ENCODE data around the gene GRIP2.
A peak's percentile ranks its signal among the peaks of the same experiment; 100 is the strongest.

Gene GRIP2

DNA sequence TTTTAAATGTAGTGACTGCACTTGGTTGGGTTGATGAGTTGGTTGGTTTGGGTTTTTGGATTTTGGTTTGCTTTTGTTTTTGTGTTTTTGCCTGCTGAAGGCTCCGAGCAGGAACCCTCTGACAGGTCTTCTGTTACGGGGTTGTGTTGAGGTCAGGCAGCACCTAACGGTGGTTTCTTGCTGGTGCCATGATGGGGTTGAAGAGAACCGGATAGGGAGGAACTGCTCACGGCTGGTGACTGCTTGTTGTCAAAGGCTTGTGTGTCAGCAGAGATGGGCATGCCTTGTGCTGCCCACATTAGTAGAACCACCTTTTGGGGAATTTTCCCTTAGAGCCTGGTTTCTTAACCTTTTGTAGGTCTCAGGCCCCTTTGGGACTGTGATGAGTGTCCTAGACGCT lies 95.8 kb downstream of the GRIP2 start:
- H3K4me1 ChIP-seq (ENCODE audit: control insufficient read depth, insufficient read depth, low read depth, low read length), result peaks cover 29% of the 10 kb centered on the region
- no peak overlapping the region for H4K8ac ChIP-seq (ENCODE audit: low read length)
- H3K9ac ChIP-seq (ENCODE audit: low read length), result no peak overlapping the region
- no peak overlapping the region for H4K91ac ChIP-seq (ENCODE audit: low read length)
- peaks cover 48 to 73% of the 10 kb centered on the region in 2 experiments for H3K36me3 ChIP-seq (ENCODE audit: control insufficient read depth in 1 of 2, insufficient read depth in 2 of 2, low read depth in 1 of 2, low read length in 2 of 2)
- H2BK12ac ChIP-seq (ENCODE audit: low read length in 2 of 2), result no peak overlapping the region
- no peak overlapping the region for H3K27ac ChIP-seq (ENCODE audit: low read length, poor library complexity, severe bottlenecking)
- H2BK120ac ChIP-seq (ENCODE audit: low read depth, low read length), result no peak overlapping the region
- no peak overlapping the region for H3K4me2 ChIP-seq (ENCODE audit: low read length, poor library complexity, severe bottlenecking)
- WGBS, result 97% methylated on average over 6 of the region's 6 CpGs
- H2AFZ ChIP-seq (ENCODE audit: low read depth, low read length), result no peak overlapping the region
- DNase-seq, result no peak
- H3K4me3 ChIP-seq (ENCODE audit: insufficient read depth in 1 of 2, low read depth in 1 of 2, low read length in 2 of 2), result no peak overlapping the region
- no peak overlapping the region for H3K4ac ChIP-seq (ENCODE audit: low read depth in 1 of 2, low read length in 2 of 2)
- no peak overlapping the region for H2AK5ac ChIP-seq (ENCODE audit: low read length, severe bottlenecking)
- H2BK15ac ChIP-seq (ENCODE audit: low read depth, poor library complexity, severe bottlenecking), result no peak overlapping the region
- H3K23ac ChIP-seq (ENCODE audit: low read length in 2 of 2), result no peak overlapping the region
- no peak overlapping the region for H3K18ac ChIP-seq (ENCODE audit: low read depth in 1 of 2, low read length in 2 of 2)
- peaks cover 44% of the 10 kb centered on the region for H3K79me1 ChIP-seq (replicated peaks; ENCODE audit: low read length, poor library complexity, severe bottlenecking)
- no peaks in the 10 kb centered on the region for H3K27me3 ChIP-seq (ENCODE audit: control insufficient read depth in 1 of 2, insufficient read depth in 1 of 2, low read length in 2 of 2)
- H3K14ac ChIP-seq (ENCODE audit: low read length in 2 of 2), result no peak overlapping the region
- H2BK5ac ChIP-seq (ENCODE audit: low read depth, low read length, poor library complexity, severe bottlenecking), result no peak overlapping the region
- peaks cover 5% of the 10 kb centered on the region for H3K9me3 ChIP-seq (ENCODE audit: control insufficient read depth, low read length)

DNA sequence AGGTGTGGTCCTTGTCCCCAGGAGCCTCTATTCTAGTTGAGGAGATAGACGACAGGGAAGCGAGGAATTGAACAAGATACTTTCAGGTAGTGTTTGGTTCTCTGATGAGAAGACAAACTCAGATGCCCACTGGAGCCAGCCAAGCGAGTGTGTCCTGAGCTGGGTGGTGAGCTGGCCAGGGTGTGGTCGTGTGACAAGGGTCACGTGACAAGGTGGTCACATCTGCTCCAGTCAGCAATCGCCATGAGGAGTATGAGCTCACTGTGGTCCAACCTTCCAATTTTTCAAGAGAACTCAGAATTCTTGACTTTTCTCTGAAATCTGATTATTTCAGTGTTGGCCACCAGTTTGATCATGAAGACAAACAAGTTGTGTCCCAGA lies 98.2 kb downstream of the GRIP2 start:
- Histone ChIP-seq H3K9ac (ENCODE audit: low read length) (no peak overlapping the region), H2BK12ac (ENCODE audit: low read length in 2 of 2) (no peak overlapping the region), H3K4me1 (ENCODE audit: control insufficient read depth, insufficient read depth, low read depth, low read length) (peaks cover 40% of the 10 kb centered on the region), H3K14ac (ENCODE audit: low read length in 2 of 2) (peak overlapping the region in 1 of 2 experiments; percentile 76), H3K79me1 (replicated peaks; ENCODE audit: low read length, poor library complexity, severe bottlenecking) (peaks cover 33% of the 10 kb centered on the region), H3K4me2 (ENCODE audit: low read length, poor library complexity, severe bottlenecking) (no peak overlapping the region), H3K36me3 (ENCODE audit: control insufficient read depth in 1 of 2, insufficient read depth in 2 of 2, low read depth in 1 of 2, low read length in 2 of 2) (peaks cover 23 to 53% of the 10 kb centered on the region in 2 experiments), H3K23ac (ENCODE audit: low read length in 2 of 2) (no peak overlapping the region), H3K4ac (ENCODE audit: low read depth in 1 of 2, low read length in 2 of 2) (no peak overlapping the region), H2BK120ac (ENCODE audit: low read depth, low read length) (no peak overlapping the region), H3K9me3 (ENCODE audit: control insufficient read depth, low read length) (no peaks in the 10 kb centered on the region), H2BK15ac (ENCODE audit: low read depth, poor library complexity, severe bottlenecking) (no peak overlapping the region), H3K18ac (ENCODE audit: low read depth in 1 of 2, low read length in 2 of 2) (peak overlapping the region; percentile 47 to 64), H2BK5ac (ENCODE audit: low read depth, low read length, poor library complexity, severe bottlenecking) (no peak overlapping the region), H3K27ac (ENCODE audit: low read length, poor library complexity, severe bottlenecking) (no peak overlapping the region), H4K8ac (ENCODE audit: low read length) (no peak overlapping the region), H2AK5ac (ENCODE audit: low read length, severe bottlenecking) (no peak overlapping the region), H4K91ac (ENCODE audit: low read length) (peak overlapping the region; percentile 76), H3K27me3 (ENCODE audit: control insufficient read depth in 1 of 2, insufficient read depth in 1 of 2, low read length in 2 of 2) (no peaks in the 10 kb centered on the region), H2AFZ (ENCODE audit: low read depth, low read length) (no peak overlapping the region), H3K4me3 (ENCODE audit: insufficient read depth in 1 of 2, low read depth in 1 of 2, low read length in 2 of 2) (no peak overlapping the region)
- no peak for DNase-seq
- 91% methylated on average over 6 of the region's 6 CpGs for WGBS

DNA sequence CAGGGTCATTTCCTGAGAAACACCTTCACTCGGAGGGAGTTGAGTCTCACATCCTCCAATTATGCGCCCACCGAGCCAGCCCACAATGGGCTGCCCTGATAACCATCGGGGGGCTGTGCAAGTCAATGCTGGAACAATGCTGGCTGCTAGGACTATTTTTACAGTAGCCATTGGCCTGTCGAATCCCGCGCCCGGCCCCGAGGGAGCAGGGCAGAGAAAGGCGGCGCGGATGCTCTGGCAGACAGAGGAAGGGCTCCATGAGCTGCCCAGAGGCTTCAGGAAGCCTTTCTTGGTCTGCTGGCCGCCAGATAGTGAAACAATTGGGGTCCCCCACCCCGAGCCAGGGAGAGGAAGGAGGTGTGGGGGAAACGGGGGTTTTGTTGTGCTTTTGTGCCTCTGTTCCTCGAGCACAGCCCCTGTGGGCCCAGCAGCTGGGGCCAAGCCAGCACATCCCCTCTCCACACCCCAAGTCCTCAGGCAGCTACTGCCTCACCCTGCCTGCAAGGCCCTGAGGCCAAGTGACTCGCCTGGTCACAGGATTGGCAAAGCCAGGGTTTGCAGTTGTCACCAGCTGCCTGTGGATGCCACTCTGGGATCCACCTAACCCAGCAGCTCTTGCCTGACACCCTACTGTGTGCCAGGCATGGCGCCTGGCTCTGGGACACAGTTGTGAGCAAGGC lies 98.8 kb downstream of the GRIP2 start:
- no peak overlapping the region for H2BK120ac ChIP-seq (ENCODE audit: low read depth, low read length)
- peak overlapping the region in 1 of 2 experiments; percentile 19 for H2BK12ac ChIP-seq (ENCODE audit: low read length in 2 of 2)
- H3K36me3 ChIP-seq (ENCODE audit: control insufficient read depth in 1 of 2, insufficient read depth in 2 of 2, low read depth in 1 of 2, low read length in 2 of 2), result peaks cover 18 to 57% of the 10 kb centered on the region in 2 experiments
- no peak overlapping the region for H3K23ac ChIP-seq (ENCODE audit: low read length in 2 of 2)
- peaks cover 37% of the 10 kb centered on the region for H3K79me1 ChIP-seq (replicated peaks; ENCODE audit: low read length, poor library complexity, severe bottlenecking)
- peak overlapping the region; percentile 68 for H2BK15ac ChIP-seq (ENCODE audit: low read depth, poor library complexity, severe bottlenecking)
- H3K14ac ChIP-seq (ENCODE audit: low read length in 2 of 2), result peak overlapping the region in 1 of 2 experiments; percentile 76
- H3K27ac ChIP-seq (ENCODE audit: low read length, poor library complexity, severe bottlenecking), result no peak overlapping the region
- no peak for DNase-seq
- H2AFZ ChIP-seq (ENCODE audit: low read depth, low read length), result no peak overlapping the region
- no peak overlapping the region for H3K9ac ChIP-seq (ENCODE audit: low read length)
- H3K4me3 ChIP-seq (ENCODE audit: insufficient read depth in 1 of 2, low read depth in 1 of 2, low read length in 2 of 2), result no peak overlapping the region
- WGBS, result 92% methylated on average over 17 of the region's 18 CpGs
- no peak overlapping the region for H3K4me2 ChIP-seq (ENCODE audit: low read length, poor library complexity, severe bottlenecking)
- H4K8ac ChIP-seq (ENCODE audit: low read length), result no peak overlapping the region
- peak overlapping the region; percentile 76 for H4K91ac ChIP-seq (ENCODE audit: low read length)
- peak overlapping the region; percentile 47 to 64 for H3K18ac ChIP-seq (ENCODE audit: low read depth in 1 of 2, low read length in 2 of 2)
- H3K4me1 ChIP-seq (ENCODE audit: control insufficient read depth, insufficient read depth, low read depth, low read length), result peaks cover 44% of the 10 kb centered on the region
- H2BK5ac ChIP-seq (ENCODE audit: low read depth, low read length, poor library complexity, severe bottlenecking), result no peak overlapping the region
- H3K9me3 ChIP-seq (ENCODE audit: control insufficient read depth, low read length), result no peaks in the 10 kb centered on the region
- H2AK5ac ChIP-seq (ENCODE audit: low read length, severe bottlenecking), result no peak overlapping the region
- H3K4ac ChIP-seq (ENCODE audit: low read depth in 1 of 2, low read length in 2 of 2), result peak overlapping the region; percentile 24 to 44
- no peaks in the 10 kb centered on the region for H3K27me3 ChIP-seq (ENCODE audit: control insufficient read depth in 1 of 2, insufficient read depth in 1 of 2, low read length in 2 of 2)

DNA sequence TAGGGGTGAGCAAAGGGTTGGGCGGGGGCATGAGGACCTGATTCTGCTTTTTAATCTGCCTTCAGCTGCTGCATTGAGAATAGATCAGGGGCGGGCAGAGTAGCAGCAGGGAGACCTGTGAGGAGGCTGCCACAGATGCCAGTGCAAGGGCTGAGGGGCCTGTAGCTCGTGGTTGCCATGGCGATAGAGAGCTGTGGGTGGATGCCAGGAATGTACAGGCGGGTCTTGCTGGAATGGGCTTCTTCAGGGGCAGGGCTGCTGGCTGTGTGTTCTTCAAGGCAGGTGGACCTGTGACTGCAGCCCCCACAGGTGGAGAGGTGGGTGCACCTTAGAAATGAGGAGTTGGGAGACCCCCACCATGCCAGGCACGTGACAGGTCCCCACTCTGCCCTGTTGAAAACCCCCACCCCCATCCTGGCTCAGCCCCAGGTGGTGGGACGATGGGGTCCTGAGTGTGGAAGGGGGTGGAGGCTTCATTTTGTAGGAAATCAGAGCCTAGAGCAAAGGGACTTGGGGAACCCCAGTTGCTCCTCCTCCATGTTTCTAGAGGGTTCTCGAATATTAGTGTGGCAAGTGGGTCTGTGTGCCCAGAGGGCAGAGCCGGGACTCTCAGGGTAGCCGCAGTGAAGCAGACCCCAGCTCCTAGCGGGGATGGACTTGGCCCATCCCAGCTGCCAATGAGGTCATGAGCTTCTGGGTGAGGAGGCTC lies 99.5 kb downstream of the GRIP2 start:
- Histone ChIP-seq H3K27me3 (ENCODE audit: control insufficient read depth in 1 of 2, insufficient read depth in 1 of 2, low read length in 2 of 2) (no peaks in the 10 kb centered on the region), H4K91ac (ENCODE audit: low read length) (peak overlapping the region; percentile 52), H3K9me3 (ENCODE audit: control insufficient read depth, low read length) (no peaks in the 10 kb centered on the region), H2BK15ac (ENCODE audit: low read depth, poor library complexity, severe bottlenecking) (no peak overlapping the region), H4K8ac (ENCODE audit: low read length) (no peak overlapping the region), H2AFZ (ENCODE audit: low read depth, low read length) (no peak overlapping the region), H3K18ac (ENCODE audit: low read depth in 1 of 2, low read length in 2 of 2) (peak overlapping the region in 1 of 2 experiments; percentile 18), H2BK12ac (ENCODE audit: low read length in 2 of 2) (peak overlapping the region in 1 of 2 experiments; percentile 29), H3K4me2 (ENCODE audit: low read length, poor library complexity, severe bottlenecking) (no peak overlapping the region), H3K14ac (ENCODE audit: low read length in 2 of 2) (no peak overlapping the region), H2BK5ac (ENCODE audit: low read depth, low read length, poor library complexity, severe bottlenecking) (no peak overlapping the region), H3K4me1 (ENCODE audit: control insufficient read depth, insufficient read depth, low read depth, low read length) (peaks cover 49% of the 10 kb centered on the region), H3K27ac (ENCODE audit: low read length, poor library complexity, severe bottlenecking) (no peak overlapping the region), H2AK5ac (ENCODE audit: low read length, severe bottlenecking) (no peak overlapping the region), H3K36me3 (ENCODE audit: control insufficient read depth in 1 of 2, insufficient read depth in 2 of 2, low read depth in 1 of 2, low read length in 2 of 2) (peaks cover 11 to 55% of the 10 kb centered on the region in 2 experiments), H3K23ac (ENCODE audit: low read length in 2 of 2) (no peak overlapping the region), H3K79me1 (replicated peaks; ENCODE audit: low read length, poor library complexity, severe bottlenecking) (peaks cover 33% of the 10 kb centered on the region), H2BK120ac (ENCODE audit: low read depth, low read length) (no peak overlapping the region), H3K9ac (ENCODE audit: low read length) (no peak overlapping the region), H3K4ac (ENCODE audit: low read depth in 1 of 2, low read length in 2 of 2) (no peak overlapping the region), H3K4me3 (ENCODE audit: insufficient read depth in 1 of 2, low read depth in 1 of 2, low read length in 2 of 2) (no peak overlapping the region)
- no peak for DNase-seq
- 80% methylated on average over 10 of the region's 11 CpGs for WGBS

All from mesenchymal stem cell (in vitro differentiated cells and primary cell).